Stimulated activated CD8-positive, alpha-beta memory T cell treated with anti-CD3 and anti-CD28 coated beads, Interleukin-7, amount 100 ng/mL, for 1 hour (primary cell): Measurements from ENCODE around the gene FSTL4.

Source experiments
- DNase-seq, 2 donors: peaks; one replicate each; pipeline ENCODE4 v3.0.0-alpha.2; 2020; ENCODE audit warnings: low read depth in 2 of 2

The FSTL4 gene

GRCh38 chr5:133514456-133514855 lies 97.9 kb downstream of the FSTL4 start:
- no peak for DNase-seq

- no peak for DNase-seq
Observed at GRCh38 chr5:133512896-133513295, 99.4 kb downstream of the FSTL4 start.

- DNase-seq: no peak
Observed at GRCh38 chr5:133511653-133512235, 100.6 kb downstream of the FSTL4 start.

GRCh38 chr5:133510634-133511262 lies 101.6 kb downstream of the FSTL4 start:
- DNase-seq: no peak

- no peak for DNase-seq
Observed at GRCh38 chr5:133509742-133510079, 102.6 kb downstream of the FSTL4 start.

- DNase-seq: no peak
Observed at GRCh38 chr5:133508845-133509741, 103.2 kb downstream of the FSTL4 start.

- no peak for DNase-seq
Observed at GRCh38 chr5:133508331-133508730, 104.0 kb downstream of the FSTL4 start.

- DNase-seq: no peak
Observed at GRCh38 chr5:133506181-133506580, 106.2 kb downstream of the FSTL4 start.

GRCh38 chr5:133503511-133503910 lies 108.8 kb downstream of the FSTL4 start:
- DNase-seq: no peak

- no peak for DNase-seq
Observed at GRCh38 chr5:133499895-133500294, 112.4 kb downstream of the FSTL4 start.

GRCh38 chr5:133497608-133498348 lies 114.6 kb downstream of the FSTL4 start:
- DNase-seq: no peak

GRCh38 chr5:133496631-133497030 lies 115.7 kb downstream of the FSTL4 start:
- DNase-seq: no peak

GRCh38 chr5:133494923-133495246 lies 117.5 kb downstream of the FSTL4 start:
- no peak for DNase-seq

GRCh38 chr5:133494232-133494922 lies 118.0 kb downstream of the FSTL4 start:
- DNase-seq: no peak

- DNase-seq: no peak
Observed at GRCh38 chr5:133489632-133490031, 122.7 kb downstream of the FSTL4 start.

- DNase-seq: no peak
Observed at GRCh38 chr5:133487093-133487492, 125.2 kb downstream of the FSTL4 start.

GRCh38 chr5:133485468-133485867 lies 126.9 kb downstream of the FSTL4 start:
- DNase-seq: no peak

- DNase-seq: no peak
Observed at GRCh38 chr5:133483406-133484090, 128.8 kb downstream of the FSTL4 start.

GRCh38 chr5:133482028-133482427 lies 130.3 kb downstream of the FSTL4 start:
- DNase-seq: no peak

GRCh38 chr5:133480866-133481265 lies 131.5 kb downstream of the FSTL4 start:
- no peak for DNase-seq

GRCh38 chr5:133480366-133480765 lies 132.0 kb downstream of the FSTL4 start:
- no peak for DNase-seq
